HG02763 (cell line): Measurements from ENCODE around the gene CAMK1D.
"Not testable (repeated sequence)": the region's sequence is repeated elsewhere in the genome, so short reads cannot be mapped to it uniquely, and the experiment has no call there.

Experiments used
- ATAC-seq: cut with Tn5 transposase; IDR thresholded peaks from one replicate; pipeline ENCODE4 v1.9.1; 2021; ENCODE audit warnings: mild to moderate bottlenecking, moderate library complexity; ENCODE audit not compliant: unreplicated experiment

The CAMK1D gene

DNA sequence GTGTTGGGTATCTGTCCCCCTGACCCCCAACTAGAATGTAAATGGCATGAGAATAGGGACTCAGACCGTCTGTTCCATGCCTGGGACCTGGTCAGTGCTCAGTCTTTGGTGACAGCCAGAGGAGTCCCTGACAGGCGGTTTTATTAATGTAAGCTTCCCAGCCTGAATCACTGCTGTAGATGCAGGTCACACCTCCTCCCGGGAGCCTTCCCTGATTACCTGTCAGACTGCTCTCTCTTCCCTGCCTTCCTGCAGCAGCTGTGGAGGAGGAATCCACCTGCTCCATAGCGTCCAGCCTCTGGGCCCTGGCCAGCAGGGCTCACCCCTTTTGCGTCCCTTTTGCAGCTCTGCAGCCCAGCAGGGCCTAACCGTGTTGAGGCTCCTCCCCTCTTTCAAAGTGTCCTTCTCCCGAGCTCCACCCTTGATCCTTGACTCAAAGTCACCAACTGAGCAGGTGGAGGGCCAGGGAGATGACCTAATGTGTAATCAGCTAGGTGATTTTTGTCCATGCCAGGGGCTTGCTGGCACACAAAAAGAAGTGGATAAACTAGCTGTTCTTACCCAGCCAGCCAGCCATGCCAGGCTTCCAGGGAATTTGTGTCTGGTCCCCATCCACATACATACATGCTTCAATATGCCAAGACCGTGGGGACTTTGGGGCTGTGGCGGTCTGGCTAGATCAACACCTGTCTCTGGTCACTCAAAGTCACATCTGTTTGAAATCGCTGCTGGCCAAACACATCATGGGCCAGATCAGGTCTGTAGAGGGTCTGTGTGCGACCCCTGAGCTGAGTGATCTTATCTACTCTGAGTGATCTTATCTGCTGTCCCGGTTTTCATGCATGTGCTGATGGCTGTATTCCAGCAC, 457.1 kb downstream of the CAMK1D start:
- no peak for ATAC-seq

DNA sequence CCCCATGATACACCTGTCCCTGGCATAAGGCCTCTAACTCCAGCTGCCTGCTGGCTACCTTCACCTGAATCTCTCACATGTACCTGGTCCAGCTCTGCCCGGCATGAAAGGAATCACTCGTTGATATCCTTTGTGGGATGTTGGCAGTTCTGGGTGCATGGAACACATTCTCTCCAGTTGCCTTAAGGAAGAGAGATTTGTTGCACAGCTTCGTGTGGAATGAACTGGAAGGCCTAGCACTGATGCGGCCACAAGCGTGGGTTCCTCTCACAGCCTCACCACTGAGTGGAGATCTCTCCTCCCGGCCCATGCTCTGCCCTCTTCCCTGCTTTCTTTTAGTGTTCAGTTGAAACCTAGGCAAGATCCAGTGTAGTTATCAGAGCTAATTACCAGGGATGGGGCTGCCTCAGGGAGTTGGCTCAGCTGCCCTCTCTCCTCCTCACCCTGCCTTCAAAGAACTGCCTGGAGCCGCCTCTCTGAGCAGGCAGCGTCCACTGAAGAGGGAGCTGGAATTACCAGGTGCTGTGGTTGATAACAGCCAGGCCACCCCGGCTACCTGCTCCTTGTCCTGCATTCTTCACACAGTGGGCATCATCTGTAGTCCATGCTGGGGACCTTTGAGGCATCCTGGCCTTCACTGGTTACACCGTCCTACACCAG, 457.9 kb downstream of the CAMK1D start:
- no peak for ATAC-seq

DNA sequence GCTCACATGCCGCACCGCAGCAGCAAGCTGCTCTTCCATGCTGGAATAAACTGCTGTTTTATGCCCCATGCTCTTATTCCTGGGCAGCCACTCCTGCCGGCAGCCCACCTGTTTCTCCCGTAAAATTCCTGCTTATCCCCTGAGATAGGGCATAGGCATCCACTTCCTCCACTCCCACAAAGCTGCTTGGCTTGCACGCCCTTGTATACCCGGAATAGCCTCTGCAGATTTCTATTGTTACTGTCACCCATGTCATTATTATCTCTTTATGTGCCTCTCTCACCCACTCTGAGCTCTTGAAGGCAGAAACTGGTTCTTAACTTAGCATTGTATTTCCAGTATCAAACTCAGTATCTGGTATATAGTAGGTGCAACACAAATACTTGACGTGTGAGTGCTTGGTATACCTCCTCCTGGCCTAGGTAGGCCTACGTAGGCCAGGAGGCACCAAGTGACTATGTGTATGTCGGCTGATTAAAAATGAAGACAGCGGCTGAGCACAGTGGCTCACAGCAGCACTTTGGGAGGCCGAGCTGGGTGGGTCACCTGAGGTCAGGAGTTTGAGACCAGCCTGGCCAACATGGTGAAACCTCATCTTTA, 458.8 kb downstream of the CAMK1D start:
- ATAC-seq: no peak

DNA sequence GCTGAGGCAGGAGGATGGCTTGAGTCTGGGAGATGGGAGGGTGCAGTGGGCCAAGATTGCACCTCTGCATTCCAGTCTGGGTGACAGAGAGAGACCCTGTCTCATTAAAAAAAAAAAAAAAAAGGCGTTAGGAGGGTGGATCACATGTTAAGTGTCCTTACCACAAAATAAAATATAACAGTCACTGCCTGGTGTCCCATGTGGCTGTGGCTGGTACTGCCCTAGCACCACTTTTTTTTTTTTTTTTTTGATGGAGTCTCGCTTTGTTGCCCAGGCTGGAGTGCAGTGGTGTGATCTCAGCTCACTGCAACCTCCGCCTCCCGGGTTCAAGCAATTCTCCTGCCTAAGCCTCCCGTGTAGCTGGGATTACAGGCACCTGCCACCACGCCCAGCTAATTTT, 460.7 kb downstream of the CAMK1D start:
- not testable (repeated sequence) for ATAC-seq

DNA sequence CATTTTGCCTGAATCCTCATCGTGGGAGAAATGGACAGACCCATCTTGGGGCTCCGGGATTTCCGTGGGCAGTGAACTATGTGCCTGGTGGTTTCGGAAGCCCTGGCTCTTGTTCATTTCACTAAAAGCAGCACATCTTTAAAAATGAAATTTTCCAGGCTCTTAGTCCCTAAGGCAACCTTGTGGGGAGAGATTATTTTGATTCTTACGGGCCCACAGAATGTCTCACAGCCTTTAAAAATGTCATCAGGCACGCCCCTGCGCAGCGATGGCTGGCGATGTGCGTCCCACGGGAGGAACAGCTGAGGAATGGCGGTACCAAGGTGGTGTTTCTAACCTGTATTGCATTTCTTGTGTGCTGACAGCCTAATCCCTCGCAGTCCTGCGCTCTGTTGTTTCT, 462.5 kb downstream of the CAMK1D start:
- ATAC-seq: no peak

DNA sequence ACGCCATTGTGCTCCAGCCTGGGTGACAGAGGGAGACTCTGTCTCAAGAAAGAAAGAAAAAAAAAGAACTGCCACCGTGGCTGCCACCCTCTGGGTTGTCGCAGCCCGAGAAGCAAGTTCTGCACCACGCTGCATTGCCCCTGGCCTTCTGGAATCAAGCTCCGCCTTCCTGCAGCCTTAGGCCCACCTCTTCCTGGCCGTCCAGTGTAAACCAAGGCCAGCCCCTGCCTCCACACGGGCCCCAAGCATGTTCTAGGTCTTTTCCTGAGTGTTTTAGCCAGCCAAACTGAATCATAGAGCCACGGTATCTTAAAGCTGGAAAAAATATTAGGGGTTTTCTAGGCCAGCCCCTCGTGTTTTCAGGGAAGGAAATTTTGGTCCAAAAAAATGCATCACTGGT, 463.2 kb downstream of the CAMK1D start:
- no peak for ATAC-seq

GRCh38 chr10:12814166-12814565, 464.8 kb downstream of the CAMK1D start:
- ATAC-seq: no peak

DNA sequence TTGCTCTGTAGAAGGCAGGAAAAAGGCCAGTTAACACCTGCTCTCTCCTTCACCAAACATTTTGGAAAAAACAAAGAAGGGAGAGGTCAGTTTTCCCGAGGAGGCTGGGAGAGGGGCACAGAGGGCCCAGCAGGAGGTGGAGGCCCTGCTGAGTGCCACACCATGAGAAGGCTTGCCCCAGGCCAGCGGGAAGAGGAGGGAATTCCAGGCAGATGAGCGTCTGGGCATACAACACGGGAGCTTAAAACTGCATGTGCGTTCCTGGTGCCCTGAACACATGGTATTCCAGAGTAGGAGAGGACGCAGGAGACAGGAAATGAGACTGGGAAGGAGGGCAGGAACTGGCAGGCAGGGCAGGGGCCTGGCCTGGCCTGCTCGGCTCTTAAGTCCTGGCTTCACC, 469.7 kb downstream of the CAMK1D start:
- no peak for ATAC-seq

DNA sequence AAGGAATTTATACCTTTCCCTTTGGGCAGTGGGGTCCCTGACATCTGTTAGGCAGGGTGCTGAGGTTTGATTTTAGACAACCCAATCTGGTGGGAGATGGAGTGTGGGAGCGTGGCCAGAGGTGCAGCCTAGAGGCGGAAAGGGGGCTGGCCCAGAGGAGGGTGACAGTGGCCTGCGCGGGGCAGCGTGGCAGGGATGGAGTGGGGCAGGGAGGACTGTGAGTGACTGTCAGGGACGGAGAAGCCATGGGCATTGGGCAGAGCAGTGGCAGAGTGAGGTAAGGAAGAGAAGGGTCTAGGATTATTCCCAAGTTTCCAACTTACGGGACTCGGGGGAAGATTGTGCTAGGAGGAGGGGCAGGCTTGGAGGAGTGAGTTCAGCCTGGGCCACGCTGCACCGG, 470.3 kb downstream of the CAMK1D start:
- no peak for ATAC-seq

- ATAC-seq: no peak
Measured at GRCh38 chr10:12822126-12822892, 473.0 kb downstream of the CAMK1D start.

- no peak for ATAC-seq
Measured at GRCh38 chr10:12822893-12823170, 473.5 kb downstream of the CAMK1D start.

DNA sequence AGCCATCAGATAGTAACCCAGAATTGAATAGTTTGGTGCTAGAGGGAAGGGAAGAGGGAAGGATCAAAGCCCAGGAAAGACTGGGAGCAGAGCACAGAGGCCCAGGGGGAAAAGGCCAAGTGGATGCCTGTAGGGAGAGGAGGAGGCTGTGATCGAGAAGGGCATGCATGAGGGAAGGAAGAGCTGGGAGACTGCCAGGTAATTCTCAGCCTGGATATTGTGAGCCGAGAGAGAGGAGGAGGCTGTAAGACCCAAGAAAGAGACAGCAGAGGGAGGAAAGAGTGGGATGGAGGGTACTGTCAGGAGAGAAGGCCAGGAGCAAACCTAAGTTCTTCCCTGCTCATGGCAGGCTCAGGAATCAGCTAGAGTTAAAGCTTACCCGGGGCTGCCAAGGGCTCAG, 474.0 kb downstream of the CAMK1D start:
- ATAC-seq: no peak

DNA sequence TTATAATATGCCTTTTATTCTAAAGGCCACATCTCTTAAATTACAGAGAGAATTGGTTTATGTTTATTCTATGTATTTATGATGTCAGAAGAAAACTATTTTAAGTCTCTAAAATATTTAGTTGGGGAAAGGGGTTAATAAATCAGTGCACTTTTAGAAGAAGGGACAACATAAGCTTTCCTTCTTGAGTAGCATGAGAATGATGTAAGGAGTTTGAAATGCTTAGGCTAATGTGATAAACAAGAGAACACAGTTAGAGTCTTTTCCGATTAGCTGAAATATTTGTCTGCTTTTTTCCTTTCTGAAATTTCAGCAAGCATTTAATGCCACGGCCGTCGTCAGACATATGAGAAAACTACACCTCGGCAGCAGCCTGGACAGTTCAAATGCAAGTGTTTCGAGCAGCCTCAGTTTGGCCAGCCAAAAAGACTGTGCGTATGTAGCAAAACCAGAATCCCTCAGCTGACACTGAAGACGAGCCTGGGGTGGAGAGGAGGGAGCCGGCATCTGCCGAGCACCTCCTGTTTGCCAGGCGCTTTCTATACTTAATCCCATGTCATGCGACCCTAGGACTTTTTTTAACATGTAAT, 476.0 kb downstream of the CAMK1D start:
- no peak for ATAC-seq

GRCh38 chr10:12826800-12827372, 477.5 kb downstream of the CAMK1D start:
- no peak for ATAC-seq

GRCh38 chr10:12828736-12829135, 479.4 kb downstream of the CAMK1D start:
- no peak for ATAC-seq

DNA sequence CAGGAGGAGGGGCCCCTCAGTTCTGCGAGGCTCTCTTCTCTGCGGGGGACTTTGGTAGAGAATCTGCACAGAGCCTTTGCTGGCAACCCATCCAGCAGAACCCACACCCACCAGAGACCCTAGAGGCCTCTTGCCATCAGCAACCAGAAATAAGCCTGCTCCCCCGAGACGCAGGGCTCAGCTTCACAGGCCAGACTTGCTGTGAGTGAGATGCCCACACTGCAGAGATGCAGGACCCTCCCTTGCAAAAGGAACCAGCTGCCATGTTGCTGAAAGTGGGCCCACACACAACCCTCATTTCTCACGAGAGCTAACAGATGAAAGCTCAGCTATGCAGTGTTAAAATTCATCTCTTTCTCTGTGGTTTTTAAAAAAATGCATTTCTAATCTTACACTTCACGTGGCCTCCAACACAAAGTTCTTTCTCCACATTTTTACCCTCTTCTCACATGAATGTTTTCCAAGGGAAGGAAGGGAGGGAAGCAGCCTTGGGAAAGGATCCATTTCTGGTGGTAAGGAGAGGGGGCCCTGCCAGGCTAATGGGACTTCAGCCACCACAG, 480.6 kb downstream of the CAMK1D start:
- no peak for ATAC-seq

DNA sequence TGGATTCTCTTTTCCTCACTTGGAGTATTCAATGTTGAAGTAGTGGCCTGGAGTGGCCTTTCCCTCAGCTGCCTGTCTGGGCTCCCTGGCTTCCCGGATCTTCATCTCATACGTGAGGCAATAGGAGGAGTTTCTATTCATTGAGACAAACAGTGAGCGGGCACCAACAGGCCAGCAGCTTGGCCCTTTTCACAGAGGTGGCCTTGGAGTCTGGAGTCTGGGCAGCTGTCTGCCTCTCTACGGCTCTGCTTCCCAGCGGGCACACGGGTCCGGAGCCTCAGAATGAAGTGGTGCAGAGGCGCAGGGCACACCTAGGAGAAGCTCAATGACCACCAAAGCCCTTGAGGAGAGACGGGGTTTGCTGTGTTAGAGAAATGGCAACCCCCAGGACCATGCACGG, 482.7 kb downstream of the CAMK1D start:
- no peak for ATAC-seq

DNA sequence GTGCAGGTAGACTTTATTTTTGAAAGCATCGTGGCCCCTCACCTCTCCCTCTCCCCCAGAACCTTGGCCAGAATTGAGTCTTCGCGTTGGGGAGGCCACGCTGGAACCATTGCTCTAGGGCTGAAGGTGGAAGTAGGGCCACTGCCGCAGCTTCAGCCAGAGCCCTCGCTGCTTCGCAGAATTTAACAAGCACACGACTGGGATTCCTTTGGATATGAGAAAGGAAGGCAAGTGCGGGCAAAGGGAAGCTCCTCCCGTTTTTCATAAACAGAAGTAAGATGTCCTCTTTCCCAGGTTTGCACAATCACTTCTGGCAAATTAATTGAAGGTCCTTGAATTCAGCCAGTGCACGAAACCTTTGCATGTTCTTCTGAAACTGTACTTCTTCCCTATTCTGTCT, 484.1 kb downstream of the CAMK1D start:
- no peak for ATAC-seq

GRCh38 chr10:12834116-12834665, 484.8 kb downstream of the CAMK1D start:
- ATAC-seq: no peak

- no peak for ATAC-seq
Measured at GRCh38 chr10:12834721-12835120, 485.4 kb downstream of the CAMK1D start.
